HG02623 (cell line): Measurements from ENCODE around the gene CSNK2A2.
A peak's percentile ranks its signal among the peaks of the same experiment; 100 is the strongest.

Experiments
- ATAC-seq: cut with Tn5 transposase; IDR thresholded peaks from one replicate; pipeline ENCODE4 v1.9.1; 2021; ENCODE audit warnings: moderate library complexity; ENCODE audit not compliant: unreplicated experiment

Gene CSNK2A2

DNA sequence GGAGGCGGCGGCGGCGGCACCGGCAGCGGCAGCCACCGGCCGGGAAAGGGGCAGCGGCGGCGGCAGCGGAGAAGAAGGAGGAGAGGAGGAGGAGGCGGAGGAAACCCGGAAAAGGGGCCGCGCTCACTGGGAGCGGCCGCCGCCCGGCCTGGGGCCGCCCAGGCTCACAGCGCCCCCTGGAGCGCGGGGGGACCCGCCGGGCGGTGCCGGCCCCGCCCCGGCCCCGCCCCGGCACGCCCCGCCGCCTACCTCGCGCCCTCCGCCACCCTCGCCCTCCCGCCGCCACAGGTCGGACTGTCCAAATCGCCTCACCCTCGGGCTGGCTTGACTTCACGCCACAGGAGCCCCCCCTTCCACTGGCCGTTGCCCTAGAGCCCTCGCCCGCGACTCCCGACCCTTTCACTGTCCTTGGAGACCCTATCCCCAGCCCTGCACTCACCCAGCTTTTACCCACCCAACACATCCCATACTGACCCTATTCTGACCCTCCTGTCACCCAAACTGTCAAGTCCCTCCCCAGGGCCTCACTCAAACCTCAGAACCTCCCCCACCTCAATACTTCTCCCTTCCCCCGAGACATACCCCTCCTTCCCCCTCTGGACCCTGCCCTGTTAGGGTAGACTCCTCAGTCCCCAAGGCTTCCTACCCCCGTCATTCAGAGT, at the start of gene CSNK2A2:
Gene CSNK2A2 (minus strand): TSS at position 85 of the 662 bp plus-strand sequence. CDS start 370 bp downstream, outside the sequence.
- peak; percentile 84 for ATAC-seq

DNA sequence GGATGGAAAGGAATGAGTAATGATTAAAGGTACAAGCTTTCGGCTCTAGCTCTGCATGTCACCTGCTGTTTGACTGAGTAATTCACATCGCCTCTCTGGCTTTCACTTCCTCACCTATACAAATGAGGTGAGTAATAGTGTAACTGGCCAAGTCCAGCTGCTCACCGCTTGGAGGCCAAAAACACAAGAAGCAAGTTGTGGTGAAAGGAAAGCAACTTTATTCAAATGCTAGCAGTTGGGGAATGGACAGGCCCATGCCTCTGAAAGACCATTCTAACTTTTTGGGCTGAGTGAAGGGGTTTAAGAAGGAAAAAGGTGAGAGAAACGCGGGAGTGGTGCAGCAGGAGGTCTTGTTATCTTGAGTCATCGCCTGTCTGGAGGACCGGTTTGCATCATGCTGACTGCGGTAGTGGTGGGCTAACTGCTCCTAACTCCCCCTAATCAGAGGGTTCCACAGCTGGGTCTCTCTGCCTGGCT, 45.7 kb upstream of the CSNK2A2 start:
- peak; percentile 98 for ATAC-seq

DNA sequence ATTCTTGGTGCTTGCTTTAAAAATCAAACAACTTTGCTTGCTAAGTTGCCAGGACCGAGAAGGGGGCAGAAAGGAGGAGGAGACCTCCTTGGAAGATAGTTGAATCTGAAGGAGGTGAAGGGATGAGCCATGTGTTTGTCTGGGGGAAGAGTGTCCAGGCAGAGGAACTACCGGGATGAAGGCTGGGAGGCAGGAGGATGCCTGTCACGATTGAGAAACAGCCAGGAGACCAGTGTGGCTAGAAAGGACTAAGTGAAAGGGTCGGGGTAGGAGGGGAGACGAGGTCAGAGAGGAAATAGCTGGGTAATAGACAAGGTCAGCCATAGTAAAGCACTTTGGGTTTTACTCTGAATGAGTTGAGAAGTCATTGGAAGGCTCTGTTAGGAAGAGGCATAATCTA, 38.9 kb upstream of the CSNK2A2 start:
- ATAC-seq: no peak

GRCh38 chr16:58236231-58236690, 38.4 kb upstream of the CSNK2A2 start:
- ATAC-seq: peak; percentile 98

- ATAC-seq: no peak
Measured at GRCh38 chr16:58235663-58236062, 37.8 kb upstream of the CSNK2A2 start.

DNA sequence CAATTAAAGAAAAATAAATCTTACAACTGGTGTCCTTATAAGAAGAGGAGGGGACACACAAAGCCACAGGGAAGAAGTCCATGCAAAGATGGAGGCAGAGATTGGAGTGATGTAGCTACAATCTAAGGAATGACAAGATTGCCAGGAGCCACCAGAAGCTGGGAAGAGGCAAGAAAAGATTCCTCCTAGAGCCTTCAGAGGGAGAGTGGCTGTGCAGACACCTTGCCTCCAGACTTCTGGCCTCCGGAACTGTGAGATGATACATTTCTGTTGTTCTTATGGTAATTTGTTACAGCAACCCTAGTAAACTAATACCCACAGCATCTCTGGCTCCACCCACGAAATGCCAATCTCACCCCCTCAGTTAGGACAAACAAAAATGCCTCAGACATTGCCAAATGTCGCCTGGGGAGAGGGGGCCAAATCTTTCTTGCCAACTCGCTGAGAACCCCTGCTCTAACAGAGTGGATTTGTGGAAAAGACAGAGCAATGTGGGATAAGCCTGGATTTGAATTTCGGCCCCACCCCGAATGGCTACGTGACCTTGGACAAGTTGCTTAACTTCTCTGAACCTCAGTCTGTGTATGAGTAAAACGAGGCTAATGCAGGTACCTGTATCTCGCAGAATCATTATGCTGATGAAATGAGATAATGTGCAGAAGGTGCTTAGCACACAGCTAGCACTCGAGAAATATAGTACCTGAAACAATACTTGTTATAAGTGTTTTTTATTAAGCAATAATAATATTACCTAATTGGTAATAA, 37.1 kb upstream of the CSNK2A2 start:
- ATAC-seq: no peak

DNA sequence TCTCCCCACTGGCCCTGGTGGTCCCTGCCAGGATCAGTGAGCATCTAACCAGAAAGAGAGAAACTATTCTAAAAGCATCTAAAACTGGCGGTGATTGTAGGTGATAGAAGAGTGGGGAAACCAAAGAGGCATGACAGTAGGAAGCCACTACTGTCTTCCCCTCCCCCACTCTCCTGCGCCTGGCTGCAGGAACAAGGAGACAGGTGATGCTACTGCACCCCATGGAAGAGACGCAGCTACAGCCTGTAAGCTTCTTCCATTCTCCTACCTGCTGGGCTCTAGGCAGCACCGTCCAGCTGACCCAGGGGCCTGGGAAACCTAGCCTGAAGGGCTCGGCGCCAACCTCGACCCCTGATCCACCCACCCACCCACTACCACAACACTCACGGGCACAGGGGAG, 32.4 kb upstream of the CSNK2A2 start:
- ATAC-seq: no peak

DNA sequence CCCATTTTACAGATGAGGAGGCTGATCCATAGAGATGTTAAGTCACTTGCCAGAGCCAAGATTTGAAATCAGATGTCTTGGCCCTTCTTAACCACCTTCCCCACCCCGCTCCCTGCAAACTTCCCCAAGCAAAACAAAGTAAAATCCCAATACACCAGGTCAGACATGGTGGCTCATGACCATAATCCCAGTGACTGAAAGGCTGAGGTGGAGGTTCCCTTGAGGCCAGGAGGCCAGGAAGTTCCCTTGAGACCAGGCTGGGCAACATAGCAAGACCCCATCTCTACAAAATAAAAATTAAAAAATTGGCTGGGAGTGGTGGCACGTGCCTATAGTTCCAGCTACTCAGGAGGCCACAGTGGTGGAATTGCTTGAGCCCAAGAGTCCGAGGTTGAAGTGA, 28.9 kb upstream of the CSNK2A2 start:
- ATAC-seq: no peak

- no peak for ATAC-seq
Measured at GRCh38 chr16:58225965-58226602, 28.2 kb upstream of the CSNK2A2 start.

GRCh38 chr16:58222532-58223316, 24.8 kb upstream of the CSNK2A2 start:
- ATAC-seq: no peak

DNA sequence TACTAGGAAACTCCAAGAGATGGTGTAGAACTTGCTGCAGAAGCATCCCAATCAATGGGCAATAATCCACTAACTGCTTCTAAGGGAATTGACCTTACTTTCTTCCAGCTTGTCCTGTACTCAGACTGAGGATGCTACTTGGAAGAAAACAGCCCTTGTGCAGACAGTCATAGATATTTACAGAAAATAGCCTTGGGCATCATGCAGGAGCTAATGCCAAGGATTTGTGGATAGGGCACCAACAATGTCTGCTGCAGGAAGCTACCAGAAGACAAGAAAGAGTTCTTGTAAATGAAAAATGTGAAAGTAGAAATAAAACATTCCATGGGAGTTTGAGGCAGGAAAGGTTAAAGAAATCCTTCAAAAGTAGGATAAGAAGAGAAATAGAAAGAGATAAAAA, 21.5 kb upstream of the CSNK2A2 start:
- ATAC-seq: no peak

DNA sequence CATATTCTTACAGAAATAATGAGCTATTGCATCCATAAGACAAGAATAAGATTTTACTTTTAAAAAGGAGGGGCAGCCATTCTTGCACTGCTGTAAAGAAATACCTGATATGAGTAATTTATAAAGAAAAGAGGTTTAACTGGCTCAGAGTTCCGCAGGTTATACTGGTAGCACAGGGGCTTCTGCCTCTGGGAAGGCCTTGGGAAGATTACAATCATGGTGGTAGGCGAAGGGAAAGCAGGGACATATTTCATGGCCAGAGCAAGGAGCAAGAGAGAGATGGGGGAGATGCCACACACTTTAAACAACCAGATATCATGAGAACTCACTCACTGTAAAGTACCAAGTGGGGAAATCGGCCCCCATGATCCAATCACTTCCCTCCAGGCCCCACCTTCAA, 20.9 kb upstream of the CSNK2A2 start:
- ATAC-seq: no peak

DNA sequence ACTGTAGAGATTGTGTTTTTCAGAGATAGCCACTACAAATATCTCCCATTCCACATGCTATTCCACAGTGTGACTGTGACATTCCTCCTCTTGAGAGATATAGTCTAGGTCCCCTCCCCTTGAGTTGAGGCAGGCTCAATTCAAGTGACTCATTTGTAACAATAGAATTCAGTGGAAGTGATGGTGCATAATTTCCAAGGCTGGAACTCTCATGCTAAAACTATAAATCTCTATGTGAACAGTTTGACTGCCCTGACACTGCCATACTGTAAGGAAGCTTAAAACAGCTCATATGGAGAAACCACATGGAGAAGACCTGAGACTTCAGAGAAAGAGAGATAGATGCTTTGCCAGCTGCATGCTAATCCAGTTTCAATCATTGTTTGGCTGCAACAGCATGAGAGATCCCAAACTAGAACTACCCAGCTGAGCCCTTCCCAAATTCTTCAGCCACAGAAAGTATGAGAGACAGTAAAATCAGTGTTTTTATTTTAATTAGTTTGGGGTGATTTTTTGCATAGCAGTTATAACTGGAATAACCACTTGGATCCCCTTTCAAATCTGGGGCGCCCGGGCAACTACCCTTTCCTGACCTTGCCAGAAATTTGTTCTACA, 19.5 kb upstream of the CSNK2A2 start:
- no peak for ATAC-seq

- no peak for ATAC-seq
Measured at GRCh38 chr16:58212824-58213655, 15.1 kb upstream of the CSNK2A2 start.

GRCh38 chr16:58211846-58212245, 13.9 kb upstream of the CSNK2A2 start:
- ATAC-seq: no peak

- ATAC-seq: no peak
Measured at GRCh38 chr16:58211245-58211644, 13.3 kb upstream of the CSNK2A2 start.

- ATAC-seq: no peak
Measured at GRCh38 chr16:58205276-58206036, 7.5 kb upstream of the CSNK2A2 start.

- no peak for ATAC-seq
Measured at GRCh38 chr16:58201163-58201562, 3.3 kb upstream of the CSNK2A2 start.
